NCI-H82 treated with DMSO at 0.1 percent for 48 hours (cell line): ENCODE results near the gene ASAP2.

Experiments used
- DNase-seq: peaks from one replicate; lab custom pipeline; 2025; ENCODE audit not compliant: unreplicated experiment; lab: John Stamatoyannopoulos, UW

The ASAP2 gene

DNA sequence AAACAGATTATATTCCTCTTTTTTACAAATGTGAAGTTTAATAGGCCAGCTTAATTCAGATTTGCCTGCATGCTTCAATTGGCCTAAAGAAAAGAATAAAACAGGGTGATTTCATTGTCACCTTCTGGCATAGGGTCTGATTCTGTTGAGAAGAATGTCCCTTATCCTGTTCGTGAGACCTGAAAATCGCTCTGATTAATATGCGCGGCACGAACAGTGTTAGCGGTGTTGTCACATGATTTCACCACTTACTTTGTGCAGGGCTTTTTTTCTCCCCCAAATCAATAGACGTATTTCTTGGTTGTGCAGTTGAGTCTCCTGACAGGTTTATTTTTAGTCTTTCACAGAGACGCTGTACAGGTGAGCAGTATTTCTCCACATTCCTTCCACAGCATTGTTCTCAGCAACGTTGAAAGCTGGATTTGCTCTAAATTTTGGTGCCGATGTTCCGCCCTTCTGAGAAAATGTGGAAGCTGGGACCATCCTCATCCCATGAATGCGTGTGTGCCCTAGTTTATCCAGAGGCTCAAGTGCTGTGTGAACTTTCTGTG, 134.8 kb downstream of the ASAP2 start:
- DNase-seq, result no peak

DNA sequence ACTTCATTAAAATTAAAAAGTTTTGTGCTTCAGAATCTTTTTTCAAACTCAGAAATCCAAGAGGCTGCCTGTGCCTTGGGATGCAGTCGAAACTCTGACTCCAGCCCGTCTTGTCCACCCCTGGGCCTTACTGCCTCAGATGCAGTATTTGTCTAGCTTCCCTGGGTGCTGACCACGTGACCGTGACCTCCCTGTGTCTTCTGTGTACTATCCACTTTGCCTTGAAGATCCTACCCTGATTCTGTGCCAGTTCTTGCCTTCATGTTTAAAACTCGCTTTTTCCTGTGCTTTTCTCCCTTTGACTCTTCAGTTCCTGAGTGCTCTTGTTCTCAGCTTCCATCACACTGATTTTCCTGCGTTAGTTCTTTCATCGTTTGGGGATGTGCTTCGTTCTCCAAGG, 136.0 kb downstream of the ASAP2 start:
- no peak for DNase-seq

DNA sequence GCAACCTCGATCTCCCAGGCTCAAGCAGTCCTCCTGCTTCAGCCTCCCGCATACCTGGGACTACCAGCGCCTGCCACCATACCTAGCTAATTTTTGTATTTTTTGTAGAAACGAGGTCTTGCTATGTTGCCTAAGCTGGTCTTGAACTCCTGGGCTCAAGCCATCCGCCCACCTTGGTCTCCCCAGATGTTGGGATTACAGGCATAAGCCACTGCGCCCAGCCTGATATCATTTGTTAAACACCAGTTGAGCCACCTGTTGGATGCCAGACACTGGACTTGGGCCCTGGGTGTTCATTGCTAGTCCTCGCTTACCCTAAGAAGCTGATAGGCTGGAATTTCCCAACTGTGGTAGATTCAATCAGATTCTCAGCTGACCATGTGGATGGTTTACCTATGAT, 136.9 kb downstream of the ASAP2 start:
- DNase-seq, result no peak

DNA sequence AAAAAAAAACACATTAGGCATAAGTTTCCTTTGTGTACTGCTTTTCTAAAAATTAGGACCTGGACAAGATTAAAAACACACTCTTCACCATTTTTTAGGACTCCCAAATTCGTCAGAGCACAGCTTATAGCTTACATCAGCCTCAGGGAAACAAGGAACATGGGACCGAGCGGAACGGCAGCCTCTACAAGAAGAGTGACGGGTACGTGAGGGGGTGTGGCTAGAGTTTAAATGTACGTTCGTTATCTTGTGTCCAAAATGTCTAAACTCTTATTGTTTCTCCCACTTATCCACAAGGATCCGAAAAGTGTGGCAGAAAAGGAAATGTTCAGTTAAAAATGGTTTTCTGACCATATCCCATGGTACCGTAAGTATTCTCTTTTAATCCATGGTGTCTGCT, 137.8 kb downstream of the ASAP2 start:
- DNase-seq, result no peak

DNA sequence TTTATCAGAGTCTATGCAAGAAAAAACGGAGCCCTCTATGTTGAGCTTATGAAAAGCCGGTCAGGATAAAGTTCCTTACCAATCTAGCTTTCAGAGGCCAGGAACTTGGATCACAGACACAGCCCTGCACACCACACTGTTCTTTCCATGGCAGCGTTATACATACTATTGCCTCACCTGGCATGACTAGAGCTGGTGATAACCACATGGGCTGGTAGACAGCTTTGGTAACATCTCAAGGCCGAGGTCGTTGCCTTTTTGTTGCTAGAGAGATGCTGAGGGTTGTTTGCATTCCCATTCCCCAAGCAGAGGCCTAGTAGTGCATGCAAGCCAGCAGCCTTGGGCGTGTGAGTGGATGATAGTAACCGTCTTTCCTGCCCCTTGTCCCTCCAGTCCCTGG, 138.7 kb downstream of the ASAP2 start:
- no peak for DNase-seq

DNA sequence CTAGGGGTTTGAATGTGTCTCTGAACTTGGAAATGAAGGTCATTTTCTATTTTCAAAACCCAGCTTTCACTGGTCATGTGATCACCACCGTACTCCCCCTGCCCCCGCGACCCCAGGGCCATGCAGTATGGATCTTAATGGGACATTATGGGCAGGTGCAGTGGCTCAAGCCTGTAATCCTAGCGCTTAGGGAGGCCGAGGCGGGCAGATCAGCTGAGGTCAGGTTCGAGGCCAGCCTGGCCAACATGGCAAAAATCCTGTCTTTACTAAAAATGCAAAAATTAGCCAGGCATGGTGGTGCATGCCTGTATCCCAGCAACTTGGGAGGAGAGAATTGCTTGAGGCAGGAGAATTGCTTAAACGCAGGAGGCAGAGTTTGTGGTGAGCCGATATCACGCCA, 139.4 kb downstream of the ASAP2 start:
- DNase-seq, result no peak

DNA sequence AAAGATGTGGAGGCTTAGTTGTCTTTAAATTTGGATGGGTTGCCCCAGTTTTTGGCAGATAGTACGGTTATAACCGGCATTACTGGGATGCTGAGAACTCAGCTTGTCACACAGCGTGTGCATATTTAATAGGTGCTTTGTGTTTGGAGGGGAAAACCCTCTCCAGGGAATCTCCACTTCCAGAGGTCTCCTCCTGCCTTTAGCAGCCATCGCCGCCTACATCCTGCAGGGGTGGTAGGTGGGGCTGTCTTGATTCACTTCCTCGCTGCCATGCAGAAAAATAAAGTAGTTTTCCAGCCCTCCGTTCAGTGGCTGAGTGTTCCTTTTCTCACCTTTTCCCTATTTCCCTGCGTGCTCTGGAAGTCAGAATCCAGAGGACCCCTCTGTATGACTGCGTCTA, 140.3 kb downstream of the ASAP2 start:
- DNase-seq, result no peak

DNA sequence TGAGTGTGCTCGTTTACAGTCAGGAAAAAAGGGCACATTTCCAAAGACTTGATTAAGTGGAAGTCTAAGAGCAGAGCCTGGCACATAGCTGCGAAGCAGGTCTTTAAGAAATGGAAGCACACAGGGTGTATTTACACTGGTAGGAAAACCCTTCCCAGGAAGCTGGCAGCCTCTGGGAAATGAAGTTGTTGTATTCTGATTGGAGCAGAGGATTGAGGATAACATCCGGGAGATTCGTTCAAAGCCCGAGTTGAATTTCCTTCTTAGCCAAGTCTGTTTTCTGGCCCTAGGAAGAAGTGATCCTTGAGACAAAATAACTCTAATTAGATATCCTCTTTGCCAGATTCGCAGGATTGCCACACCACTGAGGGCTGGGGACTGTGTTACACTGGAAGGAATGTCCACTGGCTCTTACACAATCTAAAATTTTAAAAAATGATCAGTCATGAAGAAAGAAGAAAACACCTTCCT, 140.8 kb downstream of the ASAP2 start:
- DNase-seq, result no peak

DNA sequence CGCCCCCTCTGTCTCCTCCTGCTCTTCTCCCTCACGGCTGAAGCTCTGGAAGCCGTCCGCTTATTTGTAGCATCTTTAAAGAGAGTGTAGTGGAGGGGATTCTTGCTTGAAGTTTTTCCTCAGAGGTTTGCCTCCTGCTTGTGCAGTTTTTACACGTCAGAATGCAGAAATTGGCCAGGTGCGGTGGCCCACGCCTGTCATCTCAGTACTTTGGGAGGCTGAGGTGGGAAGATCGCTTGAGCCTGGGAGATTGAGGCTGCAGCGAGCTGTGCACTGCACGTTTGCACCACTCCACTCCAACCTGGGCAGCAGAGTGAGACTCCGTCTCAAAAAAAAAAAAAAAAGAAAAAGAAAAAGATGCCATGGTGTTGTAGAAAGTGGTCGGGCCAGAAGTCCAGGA, 147.7 kb downstream of the ASAP2 start:
- DNase-seq, result no peak

DNA sequence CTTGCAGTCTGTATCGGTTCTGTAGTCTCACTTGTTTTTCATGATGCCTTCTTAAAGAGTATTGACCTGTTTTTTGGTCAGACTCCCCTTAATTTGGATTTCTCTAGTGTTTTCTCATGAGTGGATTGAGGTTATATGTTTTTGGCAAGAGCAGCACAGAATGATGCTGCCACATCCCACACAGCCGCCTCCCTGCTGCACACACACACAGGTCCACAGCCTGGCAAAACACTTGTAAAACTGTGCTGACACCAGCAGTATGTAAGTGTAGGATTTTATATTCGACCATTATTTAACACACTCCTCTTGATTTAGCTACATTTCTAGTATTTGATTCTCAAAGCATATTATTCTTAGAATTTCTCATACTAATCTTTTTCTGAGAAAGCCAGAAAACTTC, 148.7 kb downstream of the ASAP2 start:
- no peak for DNase-seq

DNA sequence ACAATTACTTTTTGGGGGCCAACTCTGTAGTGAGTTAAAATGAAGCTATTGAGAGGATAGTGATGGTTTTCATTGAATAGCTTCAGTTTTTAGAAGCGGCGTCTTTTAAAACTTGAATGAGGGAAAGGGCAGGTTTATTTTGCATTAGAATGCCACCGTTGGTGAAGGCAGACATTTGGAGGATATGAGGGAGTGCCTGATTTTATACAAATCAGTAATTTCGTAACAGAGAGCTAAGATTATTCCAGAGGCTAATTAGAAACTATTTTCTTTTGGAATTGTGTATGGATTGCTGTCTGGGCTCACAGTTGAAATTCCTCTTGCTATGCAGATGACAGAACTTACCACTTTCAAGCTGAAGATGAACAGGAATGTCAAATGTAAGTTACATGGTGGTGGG, 149.1 kb downstream of the ASAP2 start:
- no peak for DNase-seq

DNA sequence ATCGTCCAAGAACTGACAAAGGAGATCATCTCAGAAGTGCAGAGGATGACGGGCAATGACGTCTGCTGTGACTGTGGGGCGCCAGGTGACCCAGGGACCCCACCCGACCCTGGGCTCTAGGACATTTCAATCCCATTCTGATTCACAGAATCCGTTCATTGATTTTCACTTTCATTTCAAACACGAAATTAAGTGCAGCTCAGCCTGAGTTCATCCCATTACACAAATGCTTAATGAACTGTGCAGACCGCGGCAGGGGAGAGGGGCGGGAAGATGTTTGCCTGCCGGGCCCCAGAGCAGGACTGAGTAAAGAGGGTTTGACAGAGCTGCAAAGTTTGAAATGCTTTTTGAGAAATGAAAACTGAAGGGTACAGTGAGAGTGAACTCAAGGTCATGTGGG, 149.6 kb downstream of the ASAP2 start:
- DNase-seq, result peak; percentile 67

DNA sequence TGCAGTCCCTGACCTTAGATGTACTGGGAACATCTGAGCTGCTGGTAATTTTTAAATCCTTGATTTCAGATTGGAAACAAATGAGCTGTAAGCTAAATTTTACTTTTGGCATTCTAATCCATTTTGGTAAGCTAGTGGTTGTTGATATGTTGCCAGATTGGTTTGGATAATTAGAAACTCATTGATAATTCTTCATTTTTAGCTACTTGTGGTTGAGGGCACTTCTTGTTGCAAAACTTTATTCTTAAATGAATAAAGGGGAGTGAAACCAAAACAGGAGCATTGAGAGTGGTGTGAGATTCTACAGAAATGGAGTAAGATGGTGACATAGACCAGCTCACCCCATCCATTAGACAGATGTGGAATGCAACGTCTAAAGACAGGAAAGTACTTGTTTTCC, 152.2 kb downstream of the ASAP2 start:
- no peak for DNase-seq

DNA sequence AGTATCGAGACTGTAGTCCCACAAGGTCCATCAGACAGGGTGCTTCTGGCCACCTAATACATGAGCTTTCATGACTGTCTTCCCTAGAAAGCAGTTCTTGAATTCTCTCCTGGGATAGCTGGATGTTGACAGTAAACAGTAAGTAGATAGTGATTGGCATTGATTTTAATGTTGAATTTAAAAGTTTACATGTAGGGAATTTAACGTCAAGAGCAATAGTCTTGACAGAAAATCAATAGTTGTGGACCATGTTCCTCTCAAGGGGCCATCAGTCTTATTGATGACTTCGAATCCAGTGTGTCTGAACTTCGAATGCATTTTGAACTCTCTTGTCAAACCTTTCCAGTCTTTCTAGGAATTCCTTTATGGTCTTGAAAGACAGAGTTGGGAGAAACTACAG, 152.9 kb downstream of the ASAP2 start:
- DNase-seq, result no peak

DNA sequence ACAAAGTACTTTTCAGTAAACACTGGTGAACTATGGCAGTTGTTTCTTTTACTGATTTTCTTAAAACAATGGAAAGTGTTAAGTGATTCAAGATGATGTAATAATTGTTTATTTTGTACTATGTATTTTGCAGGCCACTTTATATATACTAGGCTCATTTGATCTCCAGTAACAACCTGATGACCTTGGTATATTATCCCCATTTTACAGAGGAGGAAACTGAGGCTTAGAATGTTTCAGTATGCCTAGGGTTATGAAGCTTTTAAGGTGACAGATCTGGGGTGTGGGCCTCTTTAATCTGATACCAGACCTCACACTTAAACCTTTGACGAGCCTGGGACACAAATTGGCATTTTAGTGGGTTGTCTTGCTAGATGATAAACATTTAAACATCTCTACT, 153.5 kb downstream of the ASAP2 start:
- no peak for DNase-seq

DNA sequence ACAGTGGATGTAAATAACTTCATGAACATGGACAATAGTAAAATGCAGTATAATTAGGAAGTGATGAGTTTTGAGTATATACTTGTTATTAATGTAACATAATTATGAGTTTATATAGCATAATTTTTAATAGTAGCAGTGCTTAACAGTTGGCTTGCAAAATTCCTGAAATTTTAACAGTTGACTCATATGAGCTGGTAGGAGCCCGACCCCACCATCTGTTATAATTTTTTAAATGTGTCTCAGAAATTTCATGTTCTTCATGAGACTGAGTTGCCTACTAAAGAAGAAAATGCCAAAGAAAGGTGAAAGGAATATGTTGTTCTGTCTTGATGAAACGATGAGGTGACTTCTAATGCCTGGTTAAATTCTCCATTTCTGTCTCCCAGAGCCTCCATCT, 154.1 kb downstream of the ASAP2 start:
- DNase-seq, result no peak

DNA sequence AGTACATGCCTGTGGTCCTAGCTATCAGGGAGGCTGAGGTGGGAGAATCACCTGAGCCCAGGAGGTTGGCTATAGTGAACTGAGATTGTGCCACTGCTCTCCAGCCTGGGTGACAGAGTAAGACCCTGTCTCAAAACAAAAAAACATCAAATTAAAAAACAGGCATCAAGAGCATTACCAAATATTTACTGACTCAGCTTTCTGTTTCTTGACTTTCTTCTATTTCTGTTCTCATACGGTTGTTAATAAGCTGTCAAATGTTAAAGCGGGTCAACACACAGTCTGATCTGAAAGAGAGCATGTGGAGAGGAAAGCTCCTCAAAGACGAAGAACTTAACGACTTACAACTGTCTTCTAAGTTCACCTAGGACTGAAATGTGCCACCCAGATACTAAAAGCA, 157.8 kb downstream of the ASAP2 start:
- no peak for DNase-seq

DNA sequence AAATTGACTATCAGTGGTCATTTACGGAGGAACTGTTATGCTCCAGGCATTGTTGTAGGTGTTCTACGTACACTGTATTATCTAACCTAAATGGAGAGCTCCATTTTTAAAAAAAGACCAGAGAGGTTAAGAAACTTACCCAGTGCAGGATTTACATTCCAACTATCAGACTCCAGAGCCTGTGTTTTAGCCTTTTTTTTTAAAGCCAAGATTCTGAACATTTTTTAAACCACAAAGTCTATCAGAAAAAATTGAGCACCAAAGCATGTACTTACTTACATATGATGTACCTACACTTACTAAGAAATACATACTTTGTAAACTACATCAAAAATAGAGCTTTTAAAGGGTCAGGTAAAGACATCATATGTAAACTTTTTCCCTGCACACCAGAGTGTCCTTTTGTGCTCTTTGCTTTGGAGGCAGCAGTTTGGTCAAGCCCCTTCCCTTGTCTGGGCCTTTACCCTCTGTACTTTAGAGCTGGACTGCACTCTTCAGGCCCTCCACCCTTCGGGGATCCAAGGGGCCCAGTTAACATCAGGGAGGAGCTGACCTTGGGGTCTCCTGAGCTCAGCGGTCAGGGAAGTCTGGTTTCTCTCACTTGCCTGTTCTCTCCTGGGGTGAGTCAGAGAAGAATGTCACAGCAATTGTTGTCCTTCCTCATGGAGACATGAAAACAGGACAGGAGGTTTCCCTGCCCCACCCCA, 158.3 kb downstream of the ASAP2 start:
- DNase-seq, result no peak

DNA sequence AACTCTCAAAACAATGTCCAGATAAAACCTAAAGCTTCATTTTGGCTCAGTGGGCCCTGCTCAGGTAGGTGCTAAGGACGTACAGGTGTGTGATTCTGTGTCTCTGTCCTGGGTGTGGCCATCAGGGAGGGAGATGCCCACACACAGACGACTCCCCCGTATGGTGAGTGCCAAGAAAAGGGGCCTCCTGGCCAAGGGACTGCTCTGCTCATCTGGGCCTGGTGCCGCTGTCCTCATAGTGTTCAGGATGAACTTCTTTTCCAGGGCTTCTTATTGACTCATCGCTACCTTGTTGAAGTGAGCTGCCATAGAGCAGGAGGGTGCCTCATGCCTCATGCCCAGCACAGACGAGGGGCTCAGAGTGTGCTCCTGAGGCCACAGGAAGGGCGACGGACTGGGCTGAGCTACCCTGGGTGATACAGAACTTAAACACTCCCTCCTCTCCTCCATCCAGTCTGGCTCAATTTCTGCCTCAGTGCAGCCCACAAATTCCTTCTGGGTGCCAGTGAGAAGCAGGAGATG, 158.9 kb downstream of the ASAP2 start:
- DNase-seq, result no peak

DNA sequence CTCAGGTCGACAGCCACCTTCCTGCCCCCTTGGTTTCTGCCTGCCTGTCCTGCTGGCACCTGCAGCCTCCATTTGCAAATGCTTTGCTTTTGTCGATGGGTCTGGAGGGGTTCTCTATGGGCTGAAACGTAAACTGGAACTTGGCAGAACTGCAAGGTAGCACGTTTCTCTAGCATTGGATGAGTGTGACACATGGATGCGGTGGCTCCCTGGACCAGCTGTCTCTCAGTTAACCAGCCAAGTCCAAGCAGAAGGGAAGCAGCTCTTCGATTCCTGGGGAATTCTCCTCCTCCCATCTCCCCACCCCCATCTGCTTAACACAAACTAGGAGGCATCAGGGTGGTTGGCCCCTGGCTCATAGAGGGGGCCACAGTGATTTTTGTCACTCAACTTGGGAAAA, 159.4 kb downstream of the ASAP2 start:
- DNase-seq, result no peak

DNA sequence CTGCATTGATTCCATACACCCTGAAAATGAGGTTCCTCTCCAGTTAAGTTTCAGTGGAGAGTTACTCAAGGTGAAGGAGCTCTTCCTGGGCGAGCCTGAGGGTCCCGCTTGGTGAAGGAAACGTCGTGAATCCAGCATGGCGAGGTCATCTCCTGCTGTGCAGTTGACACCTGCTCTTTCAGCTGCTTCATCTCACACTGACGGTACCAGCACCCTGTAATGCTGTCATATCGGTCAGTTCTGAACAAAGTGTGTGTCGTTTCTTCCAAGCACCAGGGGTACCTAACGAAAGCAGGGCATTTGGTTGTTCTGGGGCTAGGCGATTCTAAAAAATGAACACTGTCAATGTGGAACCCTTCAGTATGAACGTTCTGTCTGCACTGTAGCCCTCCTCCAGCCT, 164.1 kb downstream of the ASAP2 start:
- no peak for DNase-seq

DNA sequence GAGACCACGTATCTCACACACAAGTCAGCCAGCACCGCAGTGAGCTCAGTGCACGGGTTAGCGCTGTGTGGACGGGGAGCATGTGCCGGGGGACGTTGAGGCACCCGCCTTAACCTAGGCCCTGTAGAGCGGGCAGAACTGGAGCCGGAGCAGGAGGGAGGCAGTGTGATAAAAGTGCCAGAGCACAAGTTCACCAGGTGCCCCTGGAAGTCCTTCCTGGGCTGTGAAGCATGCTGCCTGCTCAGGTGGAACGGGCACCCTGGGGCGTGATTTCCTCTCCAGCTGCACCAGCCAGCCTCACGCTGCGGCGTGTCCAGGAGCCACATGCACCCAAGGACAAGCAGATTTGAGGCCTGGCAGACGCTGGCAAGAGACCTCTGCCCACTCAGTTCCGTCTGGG, 166.4 kb downstream of the ASAP2 start:
- no peak for DNase-seq

DNA sequence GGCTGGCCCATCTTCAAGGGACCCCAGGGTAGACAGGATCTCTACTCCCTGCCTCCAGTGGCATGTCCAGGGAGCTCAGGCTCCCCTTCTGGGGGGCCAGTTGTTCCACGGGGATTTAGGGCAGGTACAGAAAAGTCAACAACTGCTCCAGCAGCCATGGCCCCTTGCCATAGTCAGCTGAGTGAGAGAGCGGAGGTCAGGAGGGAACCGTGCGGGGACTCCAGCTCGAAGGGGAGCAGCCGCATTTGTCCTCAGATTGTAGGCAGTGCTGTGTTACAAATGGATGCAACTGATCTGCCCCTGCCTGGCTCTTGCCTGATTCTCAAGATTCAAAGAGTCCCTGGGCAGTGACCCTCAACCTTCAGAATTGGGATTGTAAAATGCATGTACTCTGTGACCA, 166.9 kb downstream of the ASAP2 start:
- DNase-seq, result no peak
